Central memory CD4-positive, alpha-beta T cell (primary cell): ENCODE data around the gene NCF4.

ENCODE experiments used
- DNase-seq: peaks from one replicate; pipeline ENCODE4 v3.0.0; 2022

NCF4 gene

GRCh38 chr22:36838119-36839030 lies 22.4 kb upstream of the NCF4 start:
- no peak for DNase-seq

- no peak for DNase-seq
Measured at GRCh38 chr22:36839356-36840073, 21.3 kb upstream of the NCF4 start.

GRCh38 chr22:36840106-36840505 lies 20.7 kb upstream of the NCF4 start:
- no peak for DNase-seq

GRCh38 chr22:36846271-36846670 lies 14.5 kb upstream of the NCF4 start:
- DNase-seq, result no peak

GRCh38 chr22:36846949-36847348 lies 13.9 kb upstream of the NCF4 start:
- no peak for DNase-seq

- DNase-seq, result no peak
Measured at GRCh38 chr22:36850056-36850455, 10.8 kb upstream of the NCF4 start.

GRCh38 chr22:36850682-36851081 lies 10.1 kb upstream of the NCF4 start:
- DNase-seq, result no peak

GRCh38 chr22:36852056-36852973 lies 8.5 kb upstream of the NCF4 start:
- DNase-seq, result no peak

GRCh38 chr22:36853407-36854099 lies 7.3 kb upstream of the NCF4 start:
- DNase-seq, result peak; percentile 82

GRCh38 chr22:36855478-36855877 lies 5.3 kb upstream of the NCF4 start:
- DNase-seq, result no peak

GRCh38 chr22:36856121-36856791 lies 4.5 kb upstream of the NCF4 start:
- DNase-seq, result peak; percentile 85

- no peak for DNase-seq
Measured at GRCh38 chr22:36856792-36857135, 4.0 kb upstream of the NCF4 start.

GRCh38 chr22:36858156-36858555 lies 2.6 kb upstream of the NCF4 start:
- DNase-seq, result no peak

GRCh38 chr22:36858966-36859365 lies 1.8 kb upstream of the NCF4 start:
- DNase-seq, result no peak

GRCh38 chr22:36860017-36860416 lies 789 bp upstream of the NCF4 start:
- no peak for DNase-seq

GRCh38 chr22:36860438-36860820 lies 377 bp upstream of the NCF4 start:
- no peak for DNase-seq

- DNase-seq, result no peak
Measured at GRCh38 chr22:36862251-36863242, 1.7 kb downstream of the NCF4 start.

- DNase-seq, result no peak
Measured at GRCh38 chr22:36863281-36863680, 2.5 kb downstream of the NCF4 start.

GRCh38 chr22:36863979-36864378 lies 3.2 kb downstream of the NCF4 start:
- no peak for DNase-seq

- DNase-seq, result no peak
Measured at GRCh38 chr22:36864454-36865215, 3.8 kb downstream of the NCF4 start.
